Fibroblast of skin of right quadriceps (primary cell): ENCODE measurements around the gene PCNT.

ENCODE experiments used
- DNase-seq: peaks from one replicate; pipeline ENCODE4 v3.0.0-alpha.2; 2013

The PCNT gene

GRCh38 chr21:46334351-46335140 is 10.6 kb downstream of the PCNT start:
- no peak for DNase-seq

GRCh38 chr21:46336603-46337002 is 12.6 kb downstream of the PCNT start:
- no peak for DNase-seq

GRCh38 chr21:46340998-46341397 is 17.0 kb downstream of the PCNT start:
- DNase-seq, result no peak

GRCh38 chr21:46344219-46344915 is 20.4 kb downstream of the PCNT start:
- no peak for DNase-seq

GRCh38 chr21:46345861-46346260 is 21.9 kb downstream of the PCNT start:
- no peak for DNase-seq

DNA sequence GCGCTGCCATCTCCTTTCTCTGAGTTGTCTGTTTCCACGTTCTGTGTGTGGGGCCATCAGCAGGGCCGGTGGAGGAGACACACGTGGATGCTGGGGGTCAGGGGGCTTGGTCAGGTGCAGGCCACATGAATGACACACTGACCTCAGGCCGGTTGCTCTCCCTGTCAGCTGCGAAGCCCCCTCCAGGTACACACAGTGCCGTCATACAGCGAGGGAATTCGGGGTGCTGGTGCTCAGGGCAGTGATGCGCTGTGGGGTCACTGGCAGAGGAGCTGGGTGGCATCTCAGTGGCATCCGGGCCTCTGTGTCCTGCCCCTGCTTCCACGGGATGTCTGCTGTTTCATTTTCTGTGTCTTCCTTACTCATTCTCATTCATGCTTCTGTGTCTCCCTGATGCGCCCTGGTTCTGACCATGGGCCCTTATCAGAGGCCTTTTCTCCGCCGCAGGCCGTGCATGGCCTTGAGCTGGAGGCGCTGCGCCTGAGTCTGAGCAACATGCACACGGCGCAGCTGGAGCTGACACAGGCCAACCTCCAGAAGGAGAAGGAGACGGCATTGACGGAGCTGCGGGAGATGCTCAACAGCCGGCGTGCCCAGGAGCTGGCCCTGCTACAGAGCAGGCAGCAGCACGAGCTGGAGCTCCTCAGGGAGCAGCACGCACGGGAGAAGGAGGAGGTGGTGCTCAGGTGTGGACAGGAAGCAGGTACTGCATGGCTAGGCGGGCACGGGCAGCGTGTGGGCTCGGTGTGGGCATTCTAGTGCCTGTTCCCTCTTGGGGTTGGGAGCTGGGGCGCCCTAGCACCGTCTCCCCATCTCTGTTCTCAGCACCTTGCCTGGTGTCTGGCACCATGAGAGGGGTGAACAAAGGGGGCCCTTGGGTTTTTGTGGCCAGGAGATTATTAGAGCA is 22.6 kb downstream of the PCNT start:
- DNase-seq, result no peak

DNA sequence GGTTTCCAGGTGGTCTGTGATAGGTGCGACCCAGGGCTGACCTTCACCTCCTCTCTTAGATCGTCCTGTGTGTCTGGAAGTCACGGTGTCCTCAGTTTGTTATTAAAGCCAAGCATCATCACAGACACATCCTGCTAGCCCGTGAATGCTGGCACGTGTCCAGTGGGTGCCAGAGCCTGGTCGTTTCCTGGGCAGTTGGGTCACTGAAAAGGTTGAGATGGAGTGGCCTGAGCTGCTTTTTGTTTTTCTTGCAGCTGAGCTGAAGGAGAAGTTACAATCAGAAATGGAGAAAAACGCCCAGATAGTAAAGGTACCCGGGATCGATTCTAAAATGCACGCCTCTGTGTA is 23.2 kb downstream of the PCNT start:
- DNase-seq, result no peak

DNA sequence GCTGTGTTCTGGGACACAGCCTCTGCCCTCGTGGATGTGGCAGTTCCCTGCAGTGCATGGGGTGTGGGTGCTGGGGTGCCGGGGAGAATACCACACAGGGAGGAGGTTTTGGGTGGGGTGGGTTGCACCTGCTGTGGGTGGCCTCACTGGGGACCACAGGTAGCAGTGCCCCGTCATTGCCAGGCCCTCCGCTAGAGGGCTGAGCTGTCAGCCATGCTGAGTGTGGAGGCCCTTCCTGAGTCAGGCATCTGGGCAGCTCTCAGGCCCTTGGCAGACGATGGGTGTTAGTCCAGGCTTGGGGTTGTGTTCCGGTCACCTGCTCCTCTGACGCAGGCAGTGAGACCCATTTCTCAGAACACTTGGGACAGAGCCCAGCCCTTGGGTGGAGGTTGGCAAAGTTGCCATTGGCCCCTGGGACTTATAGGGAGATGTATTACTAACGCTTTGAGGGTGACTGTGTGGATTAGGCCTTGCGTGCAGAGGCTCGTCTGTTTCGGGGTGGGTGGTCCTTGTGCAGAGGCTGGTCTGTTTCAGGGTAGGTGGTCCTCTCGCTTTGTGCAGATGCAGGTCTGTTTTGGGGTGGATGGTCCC is 23.9 kb downstream of the PCNT start:
- no peak for DNase-seq

GRCh38 chr21:46349134-46349760 is 25.3 kb downstream of the PCNT start:
- DNase-seq, result no peak

DNA sequence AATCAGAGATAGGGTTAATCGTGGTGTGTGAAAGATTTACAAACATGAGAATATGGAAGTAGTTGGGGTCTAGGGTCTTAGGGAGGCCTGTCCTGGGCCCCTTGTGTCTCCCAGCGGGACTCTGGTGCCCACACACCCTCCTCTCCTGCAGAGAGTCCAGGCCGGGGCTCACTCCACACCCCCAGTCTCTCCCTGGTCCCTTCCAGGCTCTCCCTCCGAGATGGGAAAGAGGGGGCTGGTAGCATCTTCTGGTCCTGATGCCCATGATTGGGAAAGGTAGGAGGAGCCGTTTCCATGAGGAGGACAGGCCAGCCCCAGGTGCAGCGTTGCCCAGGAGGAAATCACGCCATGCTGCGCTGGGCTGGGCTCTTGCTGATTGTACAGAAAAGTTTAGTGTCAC is 26.6 kb downstream of the PCNT start:
- no peak for DNase-seq

GRCh38 chr21:46350981-46351380 is 27.0 kb downstream of the PCNT start:
- no peak for DNase-seq

GRCh38 chr21:46351476-46352163 is 27.7 kb downstream of the PCNT start:
- DNase-seq, result no peak

DNA sequence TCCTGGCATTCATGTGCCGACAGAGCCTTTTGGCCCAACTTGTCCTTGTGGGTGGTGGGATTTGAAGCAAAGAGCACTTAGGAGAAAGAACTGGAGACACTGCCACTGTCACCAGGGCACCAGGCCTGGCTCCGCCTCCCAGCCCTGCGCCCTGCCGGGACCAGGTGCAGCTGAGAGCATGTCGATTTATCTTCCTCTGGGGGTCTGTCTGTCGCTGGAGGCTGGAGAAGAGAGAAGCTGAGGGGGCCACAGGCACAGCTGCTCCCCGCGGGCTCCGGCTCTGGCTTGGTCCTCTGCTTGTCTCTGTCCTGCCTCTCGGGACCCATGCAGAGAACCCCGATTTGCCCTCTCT is 28.2 kb downstream of the PCNT start:
- DNase-seq, result no peak

- no peak for DNase-seq
These were observed 29.0 kb downstream of the PCNT start for GRCh38 chr21:46352913-46353312.

DNA sequence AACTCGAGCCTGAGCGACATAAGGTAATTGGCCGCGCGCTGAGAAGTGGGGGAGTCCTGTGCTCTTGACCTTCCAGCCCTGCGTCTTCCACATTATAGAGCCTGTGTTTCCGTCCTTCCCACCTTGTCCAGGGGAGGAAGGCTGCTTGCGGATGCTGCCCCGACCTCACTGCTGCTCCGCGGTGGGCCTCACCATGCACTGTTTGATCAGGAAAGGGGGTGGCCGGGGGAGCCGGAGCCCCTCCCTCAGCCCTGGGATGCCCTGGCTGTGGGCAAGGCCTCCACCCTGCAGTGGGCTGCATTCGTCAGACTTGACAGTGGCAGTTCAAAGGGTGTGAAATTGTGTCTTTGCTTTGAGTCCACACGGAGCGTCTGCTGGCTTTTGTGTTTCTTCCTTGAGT is 30.1 kb downstream of the PCNT start:
- no peak for DNase-seq

DNA sequence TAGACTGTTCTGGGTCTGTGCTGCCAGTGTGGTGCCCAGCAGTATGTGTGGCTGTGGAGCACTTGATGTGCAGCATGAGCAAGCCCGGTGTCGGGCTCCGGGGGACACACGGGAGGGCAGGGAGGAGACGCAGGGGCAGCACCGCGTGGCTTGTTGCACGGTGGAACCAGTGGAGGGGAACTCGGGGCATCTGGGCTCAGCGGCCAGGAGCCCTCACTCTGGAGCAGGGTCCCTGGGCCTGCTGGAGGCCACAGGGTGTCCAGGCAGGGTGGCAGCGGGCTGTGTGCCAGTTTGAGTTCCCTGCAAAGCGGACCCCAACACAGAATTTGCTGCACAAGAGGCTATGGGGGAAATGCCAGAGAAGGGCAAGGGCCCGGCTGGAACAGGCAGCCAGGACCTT is 30.6 kb downstream of the PCNT start:
- no peak for DNase-seq

GRCh38 chr21:46355161-46356004 is 31.4 kb downstream of the PCNT start:
- DNase-seq, result no peak

DNA sequence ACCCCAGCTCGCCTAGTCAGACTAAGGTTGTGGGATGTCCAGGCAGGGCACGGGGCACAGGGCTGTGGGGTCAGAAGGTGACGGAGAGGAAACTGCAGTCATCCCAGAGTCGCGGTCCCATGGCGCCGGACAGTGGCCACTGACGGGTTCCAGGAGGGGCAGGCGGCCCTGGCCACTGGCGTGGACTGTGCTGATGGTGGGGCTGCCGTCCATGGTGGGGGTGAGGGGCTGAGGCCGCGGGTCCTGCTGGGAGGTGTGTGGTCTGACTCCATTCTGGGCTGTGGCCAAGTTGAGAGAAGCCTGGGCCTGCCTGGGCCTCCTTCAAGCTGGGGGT is 32.0 kb downstream of the PCNT start:
- no peak for DNase-seq

GRCh38 chr21:46356494-46357334 is 32.8 kb downstream of the PCNT start:
- DNase-seq, result no peak

DNA sequence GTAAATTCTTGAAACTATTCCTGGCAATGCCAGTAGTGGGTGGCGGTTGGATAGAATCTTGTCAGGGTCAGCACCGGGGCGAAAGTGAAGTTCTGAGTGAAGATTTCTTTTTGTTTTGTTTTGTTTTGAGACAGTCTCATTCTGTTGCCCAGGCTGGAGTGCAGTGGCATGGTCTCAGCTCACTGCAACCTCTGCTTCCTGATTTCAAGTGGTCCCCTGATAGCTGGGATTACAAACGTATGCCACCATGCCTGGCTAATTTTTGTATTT is 33.3 kb downstream of the PCNT start:
- DNase-seq, result no peak
